Keratinocyte (primary cell): Measurements from ENCODE around the gene SPATA2.

Experiments
- CTCF ChIP-seq, 3 experiments: IDR thresholded peaks in 1 of 3; conservative IDR thresholded peaks in 1 of 3; optimal IDR thresholded peaks in 1 of 3; 2 replicates in 2 of 3; 3 replicates in 1 of 3; pipeline versions ENCODE3 to v1.5.1; 2011; ENCODE audit warnings: low read length in 3 of 3, mild to moderate bottlenecking in 3 of 3, moderate library complexity in 2 of 3, control low read depth in 1 of 3, inconsistent platforms in 1 of 3; ENCODE audit not compliant: insufficient read depth in 2 of 3; ENCODE audit errors: extremely low read depth in 1 of 3
- EZH2 ChIP-seq: IDR thresholded peaks from one replicate; pipeline ENCODE4 v1.6.1; 2012; ENCODE audit warnings: inconsistent platforms, mild to moderate bottlenecking, low read length, moderate library complexity

- no peak for TF ChIP-seq CTCF (optimal IDR thresholded peaks at IDR 0.05 in 1 of 3, IDR thresholded peaks at IDR 0.05 in 1 of 3, conservative IDR thresholded peaks at IDR 0.05 in 1 of 3; ENCODE audit: extremely low read depth in 1 of 3, insufficient read depth in 2 of 3, low read length in 3 of 3)
- no peak for TF ChIP-seq EZH2
Measured at GRCh38 chr20:49882171-49882970, 33.0 kb downstream of the SPATA2 start.
